ENCODE results near the gene HOXA3. TPM values are rescaled to one million over a fixed set of nuclear protein-coding genes. Genes with fewer than 3 reads are reported as not detected.

The HOXA3 gene
- total and polyA plus RNA-seq, 5 donors: 0.28 to 1.3 (median 0.51) TPM

DNA sequence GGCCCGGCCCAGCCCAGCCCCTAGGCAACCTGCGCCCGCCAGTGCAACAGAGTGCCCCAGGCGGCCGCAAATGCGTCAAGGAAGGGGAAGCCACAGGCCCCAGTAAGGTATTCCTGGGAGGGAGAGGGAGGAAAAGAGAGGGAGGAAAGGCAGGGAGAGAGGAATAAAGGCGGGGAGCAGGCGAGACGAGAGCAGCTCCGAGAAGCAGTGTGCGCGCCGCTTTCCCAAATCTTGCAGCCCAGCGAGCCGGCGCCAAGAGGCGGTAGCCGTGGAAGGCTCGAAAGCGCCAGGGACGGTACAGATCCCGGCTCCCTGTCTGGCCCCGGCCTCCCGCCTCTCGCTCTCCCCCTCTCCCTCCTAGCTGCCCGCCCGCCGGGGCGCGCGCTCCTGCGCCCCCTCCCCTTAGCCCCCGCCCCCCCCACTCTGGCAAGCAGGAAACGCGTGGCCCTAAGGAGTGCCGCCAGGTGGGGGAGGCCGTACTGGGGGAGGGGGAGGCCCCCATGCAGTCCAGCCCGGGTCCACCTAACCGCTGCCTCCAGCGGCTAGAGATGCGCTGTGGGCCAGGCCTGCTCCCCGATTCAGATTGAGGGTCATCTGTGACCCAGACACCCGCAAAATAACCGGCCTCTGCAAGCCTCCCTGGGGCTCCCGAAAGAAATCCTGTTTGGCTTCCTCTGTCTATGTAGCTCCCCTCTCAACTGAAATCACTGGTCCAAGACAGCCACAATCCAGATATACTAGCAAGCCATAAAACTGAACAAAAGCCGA is 17.5 kb upstream of the HOXA3 start:
- 2% methylated on average over 45 of the region's 46 CpGs for WGBS
- no peaks in the 10 kb centered on the region for H3K27me3 ChIP-seq (ENCODE audit: control insufficient read depth, insufficient read depth)
- H3K9me3 ChIP-seq (ENCODE audit: control insufficient read depth, low read length): no peaks in the 10 kb centered on the region
- H3K4me1 ChIP-seq (ENCODE audit: control insufficient read depth, insufficient read depth, low read length): no peaks in the 10 kb centered on the region
- H3K27ac ChIP-seq (ENCODE audit: low read length): no peak overlapping the region
- no peak overlapping the region for H3K4me3 ChIP-seq (ENCODE audit: low read length)
- DNase-seq (peak in 1 of 3 donors; percentile 14), ATAC-seq (no peak)
- intact Hi-C loops (cut with DNase I): loop anchor here in 2 of 4 donors (10.0 kb wide), 2 partner anchors 805 to 1285 kb away; no protein-coding TSS in a partner anchor

DNA sequence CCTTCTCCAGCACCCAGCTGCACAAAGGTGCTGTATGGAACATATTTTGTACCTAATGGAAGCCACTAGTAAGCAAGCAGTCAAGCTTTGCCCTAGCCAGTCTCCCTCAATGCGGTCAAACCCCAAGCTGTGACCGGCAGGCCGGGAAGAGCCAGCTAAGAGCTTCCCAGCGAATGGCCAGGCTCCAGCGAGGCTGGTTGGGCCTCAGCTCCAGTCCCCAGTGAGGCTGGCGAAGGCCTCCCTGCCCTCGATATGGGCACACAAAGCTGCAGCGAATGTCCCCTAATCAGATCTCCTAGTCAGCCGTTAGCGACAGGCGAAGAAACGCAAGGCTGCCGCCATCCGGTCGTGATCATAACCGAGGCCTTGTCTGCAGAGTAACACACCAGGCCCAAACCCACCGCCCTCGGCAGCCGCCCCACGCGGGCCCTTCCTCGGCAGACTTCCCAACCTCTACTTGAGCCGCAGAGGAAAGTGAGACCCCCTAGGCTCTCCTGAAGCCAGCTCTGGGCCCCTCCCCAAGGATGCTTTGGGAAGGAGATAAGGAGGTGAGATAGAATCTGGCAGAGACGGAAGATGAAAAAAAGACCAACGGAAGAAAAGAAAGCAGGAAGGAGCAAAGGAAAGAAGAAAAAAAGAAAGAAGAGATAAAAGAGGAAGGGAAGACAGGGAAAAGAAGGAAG is 16.0 kb upstream of the HOXA3 start:
- Histone ChIP-seq H3K27me3 (ENCODE audit: control insufficient read depth, insufficient read depth) (no peaks in the 10 kb centered on the region), H3K9me3 (ENCODE audit: control insufficient read depth, low read length) (no peaks in the 10 kb centered on the region), H3K4me1 (ENCODE audit: control insufficient read depth, insufficient read depth, low read length) (no peaks in the 10 kb centered on the region), H3K27ac (ENCODE audit: low read length) (no peak overlapping the region), H3K4me3 (ENCODE audit: low read length) (no peak overlapping the region)
- DNase-seq (peak in 2 of 3 donors; percentile 13 to 40), ATAC-seq (no peak)
- 24% methylated on average over 25 of the region's 25 CpGs for WGBS
- intact Hi-C loops (cut with DNase I): loop anchor here in 2 of 4 donors (10.0 kb wide), 2 partner anchors 804 to 1284 kb away; no protein-coding TSS in a partner anchor

DNA sequence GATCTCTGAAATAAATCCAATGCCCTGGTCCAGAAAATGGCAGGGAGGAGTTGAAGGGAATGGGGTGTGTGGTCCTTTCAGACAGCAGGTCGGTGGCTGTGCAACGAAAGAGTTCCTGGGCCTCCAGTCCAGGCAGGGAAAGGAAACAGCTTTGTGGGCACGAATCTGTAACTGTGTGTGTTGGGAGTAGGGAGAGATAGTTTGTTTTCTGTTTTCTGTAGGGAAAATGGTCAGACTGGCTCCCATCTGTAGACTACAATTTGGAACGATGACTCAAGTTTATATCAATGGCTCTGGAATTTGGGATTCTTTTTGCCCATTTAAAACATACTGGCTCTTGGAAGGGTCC is 15.5 kb upstream of the HOXA3 start:
- Histone ChIP-seq H3K27ac (ENCODE audit: low read length) (no peak overlapping the region), H3K4me1 (ENCODE audit: control insufficient read depth, insufficient read depth, low read length) (no peaks in the 10 kb centered on the region), H3K9me3 (ENCODE audit: control insufficient read depth, low read length) (no peaks in the 10 kb centered on the region), H3K27me3 (ENCODE audit: control insufficient read depth, insufficient read depth) (no peaks in the 10 kb centered on the region), H3K4me3 (ENCODE audit: low read length) (no peak overlapping the region)
- ATAC-seq: no peak
- peak in 1 of 3 donors; percentile 1 for DNase-seq
- 32% methylated on average over 4 of the region's 4 CpGs for WGBS
- intact Hi-C loops (cut with DNase I): loop anchor here in 2 of 4 donors (10.0 kb wide), 2 partner anchors 803 to 1283 kb away; no protein-coding TSS in a partner anchor

DNA sequence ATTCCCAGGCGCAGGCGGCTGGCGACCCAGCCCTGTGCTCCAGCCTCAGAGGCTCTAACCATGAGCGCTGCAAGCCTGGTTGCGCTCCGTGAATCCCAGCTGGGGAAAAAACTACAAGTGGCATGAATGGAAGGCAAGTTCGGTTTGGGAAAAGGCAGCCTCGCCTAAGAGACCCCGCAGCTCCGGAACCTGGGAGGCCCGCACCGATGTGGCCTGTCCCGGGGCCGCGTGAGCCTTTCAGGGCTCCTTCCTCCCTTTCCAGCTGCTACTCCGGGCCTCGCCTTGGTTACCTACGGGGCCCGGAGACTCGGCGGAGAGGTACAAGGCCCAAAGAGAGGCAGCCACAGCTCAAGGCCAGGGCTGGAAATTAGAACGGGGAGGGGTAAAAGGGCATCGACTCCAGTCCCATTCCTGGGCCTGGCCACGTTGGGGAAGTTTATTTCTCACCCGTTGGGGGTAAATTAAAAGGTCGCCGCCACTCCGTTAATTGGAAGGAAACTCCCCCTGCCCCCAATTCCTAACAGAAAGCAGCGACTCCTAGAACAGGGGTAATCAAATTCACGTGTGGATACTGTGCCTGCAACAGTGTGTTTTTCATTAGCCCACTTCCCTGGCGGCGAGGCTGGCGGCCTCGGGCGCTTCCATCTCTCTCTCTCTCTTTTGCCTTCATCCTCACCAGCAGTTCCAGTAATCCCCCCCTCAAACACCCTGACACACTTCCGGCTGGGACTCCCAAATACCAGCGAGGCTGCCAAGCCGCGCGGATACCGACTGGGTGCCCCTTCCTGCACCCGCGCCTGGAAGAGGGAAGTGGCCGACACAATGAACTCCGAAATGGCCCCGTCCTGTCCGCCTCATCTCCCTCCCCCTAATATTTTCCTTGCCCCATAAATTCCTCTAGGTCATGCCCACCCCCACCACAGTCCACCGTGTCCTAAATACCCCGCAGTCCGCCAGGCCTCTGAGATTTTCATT is 14.4 kb upstream of the HOXA3 start:
- no peaks in the 10 kb centered on the region for H3K27me3 ChIP-seq (ENCODE audit: control insufficient read depth, insufficient read depth)
- H3K9me3 ChIP-seq (ENCODE audit: control insufficient read depth, low read length): no peaks in the 10 kb centered on the region
- intact Hi-C loops (cut with DNase I): loop anchor here in 2 of 4 donors (10.0 kb wide), 2 partner anchors 802 to 1282 kb away; no protein-coding TSS in a partner anchor
- H3K27ac ChIP-seq (ENCODE audit: low read length): no peak overlapping the region
- 7% methylated on average over 50 of the region's 50 CpGs for WGBS
- H3K4me1 ChIP-seq (ENCODE audit: control insufficient read depth, insufficient read depth, low read length): no peaks in the 10 kb centered on the region
- no peak overlapping the region for H3K4me3 ChIP-seq (ENCODE audit: low read length)
- ATAC-seq: no peak
- DNase-seq: peak in 2 of 3 donors; percentile 27 to 41

GRCh38 chr7:27165996-27166530 is 13.7 kb upstream of the HOXA3 start:
- no peaks in the 10 kb centered on the region for H3K4me1 ChIP-seq (ENCODE audit: control insufficient read depth, insufficient read depth, low read length)

GRCh38 chr7:27165089-27165995 is 13.0 kb upstream of the HOXA3 start, which contains the start of gene HOXA9:
TSS of gene HOXA9 (minus strand) at chr7:27165537. CDS start at chr7:27165457, 80 bp downstream.
- no peak within 1 kb of the TSS for H3K27ac ChIP-seq (ENCODE audit: low read length)
- H3K9me3 ChIP-seq (ENCODE audit: control insufficient read depth, low read length): no peaks in the 10 kb centered on the region
- no peaks in the 10 kb centered on the region for H3K4me1 ChIP-seq (ENCODE audit: control insufficient read depth, insufficient read depth, low read length)
- DNase-seq: peak in 2 of 3 donors; percentile 60 to 70
- H3K27me3 ChIP-seq (ENCODE audit: control insufficient read depth, insufficient read depth): no peaks in the 10 kb centered on the region
- WGBS: 6% methylated on average over 82 of the region's 82 CpGs
- ATAC-seq: no peak
- H3K4me3 ChIP-seq (ENCODE audit: low read length): no peak within 1 kb of the TSS
- intact Hi-C loops (cut with DNase I): loop anchor here in 2 of 4 donors (10.0 kb wide), 2 partner anchors 801 to 1281 kb away; no protein-coding TSS in a partner anchor

More at GRCh38 chr7:27165996-27166530, 13.7 kb upstream of the HOXA3 start:
- 7% methylated on average over 46 of the region's 46 CpGs for WGBS
- ATAC-seq (no peak), DNase-seq (peak in 1 of 3 donors; percentile 26)
- Histone ChIP-seq H3K4me3 (ENCODE audit: low read length) (no peak overlapping the region), H3K27ac (ENCODE audit: low read length) (no peak overlapping the region), H3K9me3 (ENCODE audit: control insufficient read depth, low read length) (no peaks in the 10 kb centered on the region), H3K27me3 (ENCODE audit: control insufficient read depth, insufficient read depth) (no peaks in the 10 kb centered on the region)
- intact Hi-C loops (cut with DNase I): loop anchor here in 2 of 4 donors (10.0 kb wide), 2 partner anchors 801 to 1281 kb away; no protein-coding TSS in a partner anchor

- Histone ChIP-seq H3K27ac (ENCODE audit: low read length) (no peak overlapping the region), H3K27me3 (ENCODE audit: control insufficient read depth, insufficient read depth) (no peaks in the 10 kb centered on the region), H3K4me3 (ENCODE audit: low read length) (no peak overlapping the region), H3K9me3 (ENCODE audit: control insufficient read depth, low read length) (no peaks in the 10 kb centered on the region), H3K4me1 (ENCODE audit: control insufficient read depth, insufficient read depth, low read length) (no peaks in the 10 kb centered on the region)
- 4% methylated on average over 47 of the region's 47 CpGs for WGBS
- no peak for ATAC-seq
- DNase-seq: peak in 2 of 3 donors; percentile 25 to 49
- intact Hi-C loops (cut with DNase I): loop anchor here (5.0 to 10.0 kb wide), 4 partner anchors 482 to 1280 kb away; no protein-coding TSS in a partner anchor
These were observed 12.1 kb upstream of the HOXA3 start for GRCh38 chr7:27164367-27165088.

GRCh38 chr7:27164045-27164366 is 11.6 kb upstream of the HOXA3 start:
- 26% methylated on average over 12 of the region's 12 CpGs for WGBS
- Histone ChIP-seq H3K27ac (ENCODE audit: low read length) (no peak overlapping the region), H3K27me3 (ENCODE audit: control insufficient read depth, insufficient read depth) (no peaks in the 10 kb centered on the region), H3K9me3 (ENCODE audit: control insufficient read depth, low read length) (no peaks in the 10 kb centered on the region), H3K4me3 (ENCODE audit: low read length) (no peak overlapping the region), H3K4me1 (ENCODE audit: control insufficient read depth, insufficient read depth, low read length) (no peaks in the 10 kb centered on the region)
- no peak for DNase-seq
- no peak for ATAC-seq
- intact Hi-C loops (cut with DNase I): loop anchor here (5.0 to 10.0 kb wide), 4 partner anchors 482 to 1279 kb away; no protein-coding TSS in a partner anchor
